ENCODE data around the gene MDM2. TPM values are rescaled to one million over a fixed set of nuclear protein-coding genes. Genes with fewer than 3 reads are reported as not detected.

The MDM2 gene
- polyA plus RNA-seq, 2 of the 4 experiments (the other 2 are of a cell fraction): 40.3 to 96.4 TPM

DNA sequence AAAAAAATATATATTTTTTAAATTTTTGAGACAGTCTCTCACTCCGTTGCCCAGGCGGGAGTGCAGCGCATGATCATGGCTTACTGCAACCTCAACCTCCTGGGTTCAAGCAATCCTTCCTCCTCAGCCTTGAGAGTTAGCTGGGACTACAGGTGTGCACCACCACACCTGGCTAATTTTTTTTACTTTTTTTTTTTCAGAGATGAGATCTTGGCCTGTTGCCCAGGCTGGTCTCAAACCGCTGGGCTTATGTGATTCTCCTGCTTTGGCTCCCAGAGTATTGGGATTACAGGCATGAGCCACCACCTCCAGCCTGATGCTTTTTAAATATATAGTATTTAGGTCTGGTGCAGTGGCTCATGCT, 24.5 kb downstream of the MDM2 start:
- POLR2A ChIA-PET: no interaction called here
- ATAC-seq (no peak), FAIRE-seq (no peak)

GRCh38 chr12:68833508-68833907, 25.5 kb downstream of the MDM2 start:
- CTCF ChIA-PET: no interaction called here

More for the DNA sequence above, 24.5 kb downstream of the MDM2 start:
- WGBS (ENCODE audit: missing lambda C conversion rate): 96% methylated on average over 4 of the region's 4 CpGs
- TF ChIP-seq ATOH8 (CRISPR knock-in tag; IDR thresholded peaks at IDR 0.05; ENCODE audit: low read depth) (no peak), FOSL2 (IDR thresholded peaks at IDR 0.05) (no peak), FOSL2 (CRISPR knock-in tag; IDR thresholded peaks at IDR 0.05) (no peak), MAZ (IDR thresholded peaks at IDR 0.05; ENCODE audit: borderline replicate concordance, low read depth, low read length) (no peak), EP300 (IDR thresholded peaks at IDR 0.05) (no peak), TP53 (CRISPR knock-in tag; IDR thresholded peaks at IDR 0.05) (no peak), FOSB (CRISPR knock-in tag; IDR thresholded peaks at IDR 0.05) (no peak)
- TF ChIP-seq, protein P1, sequence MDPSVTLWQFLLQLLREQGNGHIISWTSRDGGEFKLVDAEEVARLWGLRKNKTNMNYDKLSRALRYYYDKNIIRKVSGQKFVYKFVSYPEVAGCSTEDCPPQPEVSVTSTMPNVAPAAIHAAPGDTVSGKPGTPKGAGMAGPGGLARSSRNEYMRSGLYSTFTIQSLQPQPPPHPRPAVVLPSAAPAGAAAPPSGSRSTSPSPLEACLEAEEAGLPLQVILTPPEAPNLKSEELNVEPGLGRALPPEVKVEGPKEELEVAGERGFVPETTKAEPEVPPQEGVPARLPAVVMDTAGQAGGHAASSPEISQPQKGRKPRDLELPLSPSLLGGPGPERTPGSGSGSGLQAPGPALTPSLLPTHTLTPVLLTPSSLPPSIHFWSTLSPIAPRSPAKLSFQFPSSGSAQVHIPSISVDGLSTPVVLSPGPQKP (IDR thresholded peaks at IDR 0.05; ENCODE audit: low read depth, low read length): no peak
- TF ChIP-seq, protein P2, sequence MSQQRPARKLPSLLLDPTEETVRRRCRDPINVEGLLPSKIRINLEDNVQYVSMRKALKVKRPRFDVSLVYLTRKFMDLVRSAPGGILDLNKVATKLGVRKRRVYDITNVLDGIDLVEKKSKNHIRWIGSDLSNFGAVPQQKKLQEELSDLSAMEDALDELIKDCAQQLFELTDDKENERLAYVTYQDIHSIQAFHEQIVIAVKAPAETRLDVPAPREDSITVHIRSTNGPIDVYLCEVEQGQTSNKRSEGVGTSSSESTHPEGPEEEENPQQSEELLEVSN (IDR thresholded peaks at IDR 0.05; ENCODE audit: borderline replicate concordance, low read depth): no peak
- CTCF ChIA-PET: interaction anchor here (1.3 to 3.7 kb wide), 2 partner anchors 12 to 25 kb away, joined by 4 to 28 read pairs; partner anchors contain the start of gene MDM2
- Histone ChIP-seq H3K4me1 (peaks cover 16% of the 10 kb centered on the region; the same call in 2 of the 3 replicates), H3K9me3 (no peaks in the 10 kb centered on the region), H3K4me2 (no peak overlapping the region), H3K27ac (no peak overlapping the region), H3K4me3 (no peak overlapping the region)
- no peak for DNase-seq (ENCODE audit: low read depth in 1 of 2, low spot score in 1 of 2)

More at GRCh38 chr12:68833508-68833907, 25.5 kb downstream of the MDM2 start:
- no peaks in the 10 kb centered on the region for H3K9me3 ChIP-seq
- H3K4me1 ChIP-seq: peaks cover 14% of the 10 kb centered on the region; the same call in 1 of the 3 replicates
- 94% methylated on average over 4 of the region's 4 CpGs for WGBS (ENCODE audit: missing lambda C conversion rate)
- H3K4me2 ChIP-seq: no peak overlapping the region
- no peak overlapping the region for H3K27ac ChIP-seq
- FAIRE-seq (no peak), DNase-seq (ENCODE audit: low read depth in 1 of 2, low spot score in 1 of 2) (no peak), ATAC-seq (no peak)
- H3K4me3 ChIP-seq: no peak overlapping the region
- TF ChIP-seq REST (IDR thresholded peaks at IDR 0.05) (no peak), SREBF2 (IDR thresholded peaks at IDR 0.05) (no peak), POLR2A (IDR thresholded peaks at IDR 0.05; ENCODE audit: low read length) (no peak), RARB (CRISPR knock-in tag; IDR thresholded peaks at IDR 0.05) (no peak), FOSL2 (IDR thresholded peaks at IDR 0.05) (no peak), FOSL2 (CRISPR knock-in tag; IDR thresholded peaks at IDR 0.05) (no peak), NPAS2 (CRISPR knock-in tag; IDR thresholded peaks at IDR 0.05; ENCODE audit: borderline replicate concordance) (no peak), FOSB (CRISPR knock-in tag; IDR thresholded peaks at IDR 0.05) (no peak), BHLHE40 (IDR thresholded peaks at IDR 0.05; ENCODE audit: low read depth, low read length) (no peak), RCOR1 (IDR thresholded peaks at IDR 0.05; ENCODE audit: low read depth, low read length) (no peak)
- TF ChIP-seq, protein P1 (IDR thresholded peaks at IDR 0.05; ENCODE audit: low read depth, low read length): no peak
- POLR2A ChIA-PET: no interaction called here
